Esophagus muscularis mucosa (tissue), 4 donors: ENCODE measurements around the gene TMEM108. TPM values are rescaled to one million over a fixed set of nuclear protein-coding genes. Genes with fewer than 3 reads are reported as not detected.

ENCODE experiments used
- DNase-seq: peaks from one replicate; pipeline ENCODE4 v3.0.0-alpha.2; 2017; ENCODE audit errors: extremely low spot score
- H3K27ac ChIP-seq, 4 donors: fragments of 200-600 bp; sonication (generic); replicated peaks in 1 of 4; 1 replicate in 3 of 4; 2 replicates in 1 of 4; pipeline ENCODE4 v1.5.1; 2016 to 2019; ENCODE audit warnings: mild to moderate bottlenecking in 1 of 4
- H3K27me3 ChIP-seq, 4 donors: fragments of 200-600 bp; sonication (generic); one replicate each; pipeline versions ENCODE4 v1.5.1 to v1.6.0; 2016 to 2019
- H3K36me3 ChIP-seq, 4 donors: fragments of 200-600 bp; sonication (generic); one replicate each; pipeline ENCODE4 v1.5.1; 2016 to 2019
- H3K4me1 ChIP-seq, 4 donors: fragments of 200-600 bp; sonication (generic); one replicate each; pipeline ENCODE4 v1.5.1; 2016 to 2019
- H3K4me3 ChIP-seq, 4 donors: fragments of 200-600 bp; sonication (generic); 1 replicate in 2 of 4; 2 replicates in 2 of 4; pipeline ENCODE4 v1.5.1; 2016 to 2019; ENCODE audit warnings: mild to moderate bottlenecking in 4 of 4, moderate library complexity in 1 of 4
- H3K9me3 ChIP-seq, 4 donors: fragments of 200-600 bp; sonication (generic); 1 replicate in 3 of 4; 2 replicates in 1 of 4; pipeline ENCODE4 v1.5.1; 2016 to 2019
- CTCF ChIP-seq, 3 experiments: fragments of 200-600 bp in 2 of 3; fragments of 450-650 bp in 1 of 3; sonication (generic) in 2 of 3; IDR thresholded peaks; one replicate each; pipeline ENCODE4 v1.5.1; 2017 to 2019; ENCODE audit warnings: antibody characterized with exemption in 3 of 3, mild to moderate bottlenecking in 2 of 3, moderate library complexity in 1 of 3
- EP300 ChIP-seq: sonication (generic); formaldehyde crosslinking; IDR thresholded peaks from one replicate; pipeline ENCODE4 v1.6.1; 2017; ENCODE audit warnings: antibody characterized with exemption
- POLR2A ChIP-seq: fragments of 450-650 bp; IDR thresholded peaks from one replicate; pipeline ENCODE4 v1.6.1; 2017; ENCODE audit warnings: antibody characterized with exemption, moderate library complexity, mild to moderate bottlenecking, low read depth
- POLR2AphosphoS5 ChIP-seq, 2 donors: sonication (generic); formaldehyde crosslinking; IDR thresholded peaks; one replicate each; pipeline ENCODE4 v1.6.1; 2017; ENCODE audit warnings: antibody characterized with exemption in 2 of 2
- WGBS: methylation state at CpG from one replicate; pipeline ENCODE4 v1.1.5; 2018; 5-methylcytosine and 5-hydroxymethylcytosine counted together
- intact Hi-C: fragments of 100-400 bp; cut with DNase I; formaldehyde crosslinking; loops from one replicate; pipeline ENCODE4 v1.15.1; 2023
- total RNA-seq, 4 donors: library from RNA; depleted of rRNA; stranded (reverse); fragments of >200 nt; gene quantifications; one replicate each; pipeline versions ENCODE4 v1.1.0 to v1.2.1, GENCODE V29; 2016

Gene TMEM108
- total RNA-seq, 4 donors from 2014 or later: 8.6 to 12.1 (median 11.2) TPM

GRCh38 chr3:133429063-133429462 is 390.9 kb downstream of the TMEM108 start:
- peaks cover 0 to 6% (median 0%) of the 10 kb centered on the region in 4 donors for H3K27me3 ChIP-seq
- intact Hi-C loops: no loop called here
- no peak overlapping the region for H3K4me3 ChIP-seq
- TF ChIP-seq EP300 (no peak), POLR2AphosphoS5 (IDR thresholded peaks at IDR 0.05) (no peak), CTCF (IDR thresholded peaks at IDR 0.05) (no peak), POLR2A (no peak)
- no peaks in the 10 kb centered on the region for H3K36me3 ChIP-seq
- DNase-seq: no peak
- no peaks in the 10 kb centered on the region for H3K4me1 ChIP-seq
- no peak overlapping the region for H3K27ac ChIP-seq
- no peaks in the 10 kb centered on the region for H3K9me3 ChIP-seq

GRCh38 chr3:133439563-133439962 is 401.4 kb downstream of the TMEM108 start:
- peaks cover 0 to 13% (median 10%) of the 10 kb centered on the region in 4 donors for H3K4me1 ChIP-seq
- WGBS: 91% methylated on average over 2 of the region's 2 CpGs
- no peaks in the 10 kb centered on the region for H3K36me3 ChIP-seq
- no peak overlapping the region for H3K4me3 ChIP-seq
- H3K27ac ChIP-seq: no peak overlapping the region
- intact Hi-C loops: loop anchor here (10.0 kb wide), 1 partner anchor 135 kb away; the partner anchor contains the start of gene CDV3
- DNase-seq: no peak
- no peaks in the 10 kb centered on the region for H3K9me3 ChIP-seq
- no peak for TF ChIP-seq CTCF (IDR thresholded peaks at IDR 0.05)
- no peak for TF ChIP-seq POLR2AphosphoS5 (IDR thresholded peaks at IDR 0.05)
- TF ChIP-seq EP300: no peak
- TF ChIP-seq POLR2A: no peak
- no peaks in the 10 kb centered on the region for H3K27me3 ChIP-seq

GRCh38 chr3:133440652-133441051 is 402.5 kb downstream of the TMEM108 start:
- Histone ChIP-seq H3K9me3 (no peaks in the 10 kb centered on the region), H3K4me1 (peaks cover 0 to 13% (median 10%) of the 10 kb centered on the region in 4 donors), H3K27ac (no peak overlapping the region), H3K36me3 (no peaks in the 10 kb centered on the region), H3K27me3 (no peaks in the 10 kb centered on the region), H3K4me3 (no peak overlapping the region)
- WGBS: 79% methylated on average over 2 of the region's 2 CpGs
- intact Hi-C loops: no loop called here
- DNase-seq: no peak
- TF ChIP-seq CTCF (IDR thresholded peaks at IDR 0.05): no peak
- TF ChIP-seq EP300: no peak
- no peak for TF ChIP-seq POLR2AphosphoS5 (IDR thresholded peaks at IDR 0.05)

- TF ChIP-seq EP300 (no peak), POLR2AphosphoS5 (IDR thresholded peaks at IDR 0.05) (no peak), CTCF (IDR thresholded peaks at IDR 0.05) (no peak), POLR2A (no peak)
- DNase-seq: no peak
- Histone ChIP-seq H3K9me3 (no peaks in the 10 kb centered on the region), H3K27ac (no peak overlapping the region), H3K4me1 (peaks cover 0 to 13% (median 10%) of the 10 kb centered on the region in 4 donors), H3K36me3 (no peaks in the 10 kb centered on the region), H3K27me3 (no peaks in the 10 kb centered on the region), H3K4me3 (no peak overlapping the region)
- intact Hi-C loops: no loop called here
- 69% methylated on average over 3 of the region's 3 CpGs for WGBS
Measured at GRCh38 chr3:133441867-133442270, 403.7 kb downstream of the TMEM108 start.

GRCh38 chr3:133442518-133442917 is 404.3 kb downstream of the TMEM108 start:
- Histone ChIP-seq H3K9me3 (no peaks in the 10 kb centered on the region), H3K36me3 (no peaks in the 10 kb centered on the region), H3K4me1 (peaks cover 0 to 10% (median 7%) of the 10 kb centered on the region in 4 donors), H3K27ac (no peak overlapping the region), H3K4me3 (no peak overlapping the region), H3K27me3 (no peaks in the 10 kb centered on the region)
- no peak for TF ChIP-seq POLR2AphosphoS5 (IDR thresholded peaks at IDR 0.05)
- no peak for TF ChIP-seq EP300
- TF ChIP-seq CTCF (IDR thresholded peaks at IDR 0.05): no peak
- TF ChIP-seq POLR2A: no peak
- intact Hi-C loops: no loop called here
- 95% methylated on average over 1 of the region's 1 CpG for WGBS
- no peak for DNase-seq
